Upper lobe of left lung (tissue), 6 donors: Measurements from ENCODE around the gene ZDHHC11B. TPM values are rescaled to one million over a fixed set of nuclear protein-coding genes. Genes with fewer than 3 reads are reported as not detected.
"Not testable (repeated sequence)": the region's sequence is repeated elsewhere in the genome, so short reads cannot be mapped to it uniquely, and the experiment has no call there.

Experiments used
- ATAC-seq, 2 donors: fragments of 200-7000 bp; cut with Tn5 transposase; one replicate each; pipeline ENCODE4 v1.9.1; 2022; ENCODE audit warnings: mild to moderate bottlenecking in 2 of 2, moderate library complexity in 2 of 2; ENCODE audit not compliant: low FRiP score in 2 of 2
- DNase-seq, 2 donors: peaks; one replicate each; pipeline ENCODE4 v3.0.0-alpha.2; 2019 to 2020
- H3K27ac ChIP-seq, 4 donors: fragments of 200-600 bp; sonication (generic); one replicate each; pipeline ENCODE4 v1.5.1; 2016 to 2019
- H3K27me3 ChIP-seq, 4 donors: fragments of 200-600 bp; sonication (generic); one replicate each; pipeline ENCODE4 v1.5.1; 2017 to 2019
- H3K36me3 ChIP-seq, 4 donors: fragments of 200-600 bp; sonication (generic); one replicate each; pipeline ENCODE4 v1.5.1; 2016 to 2019
- H3K4me1 ChIP-seq, 4 donors: fragments of 200-600 bp; sonication (generic); one replicate each; pipeline ENCODE4 v1.5.1; 2018 to 2019
- H3K4me3 ChIP-seq, 4 donors: fragments of 200-600 bp; sonication (generic); one replicate each; pipeline ENCODE4 v1.5.1; 2017 to 2019; ENCODE audit warnings: mild to moderate bottlenecking in 2 of 4, moderate library complexity in 1 of 4
- H3K9me3 ChIP-seq, 4 donors: fragments of 200-600 bp; sonication (generic); one replicate each; pipeline ENCODE4 v1.5.1; 2018 to 2019
- CTCF ChIP-seq, 6 experiments: fragments of 450-650 bp in 4 of 6; fragments of 200-600 bp in 2 of 6; sonication (generic) in 2 of 6; IDR thresholded peaks; one replicate each; pipeline ENCODE4 v1.5.1; 2016 to 2019; ENCODE audit warnings: antibody characterized with exemption in 6 of 6
- EP300 ChIP-seq, 4 donors: sonication (generic); formaldehyde crosslinking; IDR thresholded peaks; one replicate each; pipeline ENCODE4 v1.5.1; 2017; ENCODE audit warnings: antibody characterized with exemption in 4 of 4, control low read depth in 2 of 4
- POLR2A ChIP-seq, 4 donors: fragments of 450-650 bp; IDR thresholded peaks; one replicate each; pipeline ENCODE4 v1.5.1; 2016 to 2017; ENCODE audit warnings: antibody characterized with exemption in 4 of 4, mild to moderate bottlenecking in 2 of 4
- POLR2AphosphoS5 ChIP-seq, 2 donors: sonication (generic); formaldehyde crosslinking; IDR thresholded peaks; one replicate each; pipeline ENCODE4 v1.5.1; 2017; ENCODE audit warnings: antibody characterized with exemption in 2 of 2
- WGBS, 2 donors: methylation state at CpG; one replicate each; pipeline ENCODE4 v1.1.5; 2017 to 2018; 5-methylcytosine and 5-hydroxymethylcytosine counted together
- total RNA-seq, 6 donors: library from RNA; depleted of rRNA in 4 of 6; stranded (reverse); fragments of >200 nt in 4 of 6; gene quantifications; one replicate each; pipeline versions ENCODE4 v1.1.0 to v1.2.1, GENCODE V29; 2016 to 2021
- donor health status: DM: no; HTN: no; CAD: no; lungs with moderate emphysema.
- donor health status: DM: no; HTN: yes; CAD: no; lungs with severe emphysema.

Gene ZDHHC11B
- total RNA-seq, 6 donors from 2014 or later: 7.4 to 40.8 (median 13.1) TPM

- H3K27me3 ChIP-seq: no peaks in the 10 kb centered on the region
- no peak overlapping the region for H3K4me3 ChIP-seq
- H3K9me3 ChIP-seq: peaks cover 0 to 6% (median 0%) of the 10 kb centered on the region in 4 donors
- no peaks in the 10 kb centered on the region for H3K4me1 ChIP-seq
- no peak for ATAC-seq
- DNase-seq: peak in 1 of 2 donors; percentile 59
- no peaks in the 10 kb centered on the region for H3K36me3 ChIP-seq
- 96% methylated on average over 15 of the region's 15 CpGs for WGBS, 2 donors
- TF ChIP-seq POLR2AphosphoS5 (IDR thresholded peaks at IDR 0.05): no peak
- no peak for TF ChIP-seq CTCF (IDR thresholded peaks at IDR 0.05)
- no peak for TF ChIP-seq EP300 (IDR thresholded peaks at IDR 0.05)
- TF ChIP-seq POLR2A (IDR thresholded peaks at IDR 0.05): no peak
- no peak overlapping the region for H3K27ac ChIP-seq
Observed at GRCh38 chr5:816176-816575, 31.6 kb upstream of the ZDHHC11B start.

- TF ChIP-seq EP300 (IDR thresholded peaks at IDR 0.05) (no peak), POLR2AphosphoS5 (IDR thresholded peaks at IDR 0.05) (no peak), POLR2A (IDR thresholded peaks at IDR 0.05) (no peak), CTCF (IDR thresholded peaks at IDR 0.05) (no peak)
- WGBS, 2 donors: 94 to 97% methylated on average over 3 of the region's 3 CpGs
- no peak for ATAC-seq
Observed at GRCh38 chr5:815449-815848, 30.9 kb upstream of the ZDHHC11B start.

GRCh38 chr5:813575-813974 lies 29.0 kb upstream of the ZDHHC11B start:
- not testable (repeated sequence) for H3K4me1 ChIP-seq, H3K36me3 ChIP-seq, H3K9me3 ChIP-seq, H3K27ac ChIP-seq, H3K27me3 ChIP-seq, H3K4me3 ChIP-seq
- 83 to 89% methylated on average over 2 to 5 of the region's 5 CpGs for WGBS, 2 donors
- ATAC-seq (peak in 1 of 2 donors; percentile 43), DNase-seq (peak in 1 of 2 donors; percentile 50)

More at GRCh38 chr5:815449-815848, 30.9 kb upstream of the ZDHHC11B start:
- peaks cover 0 to 6% (median 0%) of the 10 kb centered on the region in 4 donors for H3K9me3 ChIP-seq
- no peak for DNase-seq
- no peaks in the 10 kb centered on the region for H3K27me3 ChIP-seq
- H3K4me1 ChIP-seq: no peaks in the 10 kb centered on the region
- no peaks in the 10 kb centered on the region for H3K36me3 ChIP-seq
- no peak overlapping the region for H3K4me3 ChIP-seq
- no peak overlapping the region for H3K27ac ChIP-seq

GRCh38 chr5:811384-811783 lies 26.9 kb upstream of the ZDHHC11B start:
- 66 to 90% methylated on average over 4 to 8 of the region's 9 CpGs for WGBS, 2 donors
- ATAC-seq: not testable (repeated sequence)

GRCh38 chr5:807719-808514 lies 23.4 kb upstream of the ZDHHC11B start:
- H3K9me3 ChIP-seq: peaks cover 0 to 11% (median 0%) of the 10 kb centered on the region in 4 donors
- not testable (repeated sequence) for H3K36me3 ChIP-seq, DNase-seq, H3K4me1 ChIP-seq, H3K27ac ChIP-seq, H3K27me3 ChIP-seq, H3K4me3 ChIP-seq
- 72 to 87% methylated on average over 5 to 6 of the region's 10 CpGs for WGBS, 2 donors
- ATAC-seq: peak in 1 of 2 donors; percentile 38

More at GRCh38 chr5:811384-811783, 26.9 kb upstream of the ZDHHC11B start:
- H3K27me3 ChIP-seq, DNase-seq, H3K9me3 ChIP-seq, H3K36me3 ChIP-seq, H3K4me1 ChIP-seq, H3K4me3 ChIP-seq, H3K27ac ChIP-seq: not testable (repeated sequence)

GRCh38 chr5:801472-801871 lies 16.9 kb upstream of the ZDHHC11B start:
- WGBS, 2 donors: 88 to 90% methylated on average over 6 of the region's 6 CpGs
- Histone ChIP-seq H3K4me3 (no peak overlapping the region), H3K36me3 (no peaks in the 10 kb centered on the region), H3K27ac (no peak overlapping the region), H3K27me3 (no peaks in the 10 kb centered on the region), H3K9me3 (peaks cover 0 to 12% (median 0%) of the 10 kb centered on the region in 4 donors), H3K4me1 (no peaks in the 10 kb centered on the region)
- ATAC-seq: peak in 1 of 2 donors; percentile 12
- no peak for TF ChIP-seq EP300 (IDR thresholded peaks at IDR 0.05)
- no peak for TF ChIP-seq CTCF (IDR thresholded peaks at IDR 0.05)
- TF ChIP-seq POLR2AphosphoS5 (IDR thresholded peaks at IDR 0.05): no peak
- TF ChIP-seq POLR2A (IDR thresholded peaks at IDR 0.05): no peak
- no peak for DNase-seq

GRCh38 chr5:801055-801454 lies 16.5 kb upstream of the ZDHHC11B start:
- DNase-seq, H3K27ac ChIP-seq, H3K4me1 ChIP-seq, H3K4me3 ChIP-seq, H3K27me3 ChIP-seq, H3K36me3 ChIP-seq: not testable (repeated sequence)
- ATAC-seq: peak in 1 of 2 donors; percentile 42
- WGBS, 2 donors: 71% methylated on average over 4 of the region's 4 CpGs
- H3K9me3 ChIP-seq: peaks cover 0 to 12% (median 0%) of the 10 kb centered on the region in 4 donors

GRCh38 chr5:798505-799138 lies 14.1 kb upstream of the ZDHHC11B start:
- H3K4me3 ChIP-seq, H3K4me1 ChIP-seq, H3K27me3 ChIP-seq, ATAC-seq, DNase-seq, H3K36me3 ChIP-seq, H3K27ac ChIP-seq, H3K9me3 ChIP-seq: not testable (repeated sequence)
- 64 to 76% methylated on average over 5 to 6 of the region's 6 CpGs for WGBS, 2 donors

- H3K36me3 ChIP-seq, DNase-seq, H3K4me1 ChIP-seq, H3K27ac ChIP-seq, ATAC-seq, H3K9me3 ChIP-seq, H3K4me3 ChIP-seq, H3K27me3 ChIP-seq: not testable (repeated sequence)
- 61 to 77% methylated on average over 3 of the region's 4 CpGs for WGBS, 2 donors
Observed at GRCh38 chr5:797986-798385, 13.5 kb upstream of the ZDHHC11B start.
